GM12865 (cell line): ENCODE data around the gene EGFL8.

Experiments used
- DNase-seq: peaks from one replicate; pipeline ENCODE4 v3.0.0; 2010; ENCODE audit warnings: low read depth
- H3K4me3 ChIP-seq: 2 replicates; pipeline ENCODE4 v1.5.1; 2011; ENCODE audit warnings: mild to moderate bottlenecking, low read depth, low read length, control low read depth
- CTCF ChIP-seq: IDR thresholded peaks from 2 replicates; pipeline ENCODE4 v1.5.1; 2011; ENCODE audit warnings: low read length, control low read depth, low read depth, inconsistent platforms; ENCODE audit not compliant: insufficient read depth; ENCODE audit errors: missing control alignments

Gene EGFL8

GRCh38 chr6:32196682-32197616 is 32.6 kb downstream of the EGFL8 start:
- peak; percentile 63 for DNase-seq
- H3K4me3 ChIP-seq: peak overlapping the region; percentile 86
- TF ChIP-seq CTCF: peak; percentile 16

- no peak for DNase-seq
- no peak for TF ChIP-seq CTCF
- H3K4me3 ChIP-seq: no peak overlapping the region
These were observed 33.9 kb downstream of the EGFL8 start for GRCh38 chr6:32198345-32198696.

GRCh38 chr6:32198866-32199265 is 34.5 kb downstream of the EGFL8 start:
- DNase-seq: no peak
- no peak overlapping the region for H3K4me3 ChIP-seq
- no peak for TF ChIP-seq CTCF

GRCh38 chr6:32200711-32201475 is 36.5 kb downstream of the EGFL8 start:
- no peak overlapping the region for H3K4me3 ChIP-seq
- DNase-seq: no peak
- no peak for TF ChIP-seq CTCF

GRCh38 chr6:32202186-32202585 is 37.8 kb downstream of the EGFL8 start:
- no peak for TF ChIP-seq CTCF
- DNase-seq: no peak
- H3K4me3 ChIP-seq: no peak overlapping the region

GRCh38 chr6:32203426-32204267 is 39.3 kb downstream of the EGFL8 start:
- H3K4me3 ChIP-seq: no peak overlapping the region
- DNase-seq: no peak
- no peak for TF ChIP-seq CTCF
